GM18907 (cell line): ENCODE results near the gene PPP1R3E.
"Not testable (repeated sequence)": the region's sequence is repeated elsewhere in the genome, so short reads cannot be mapped to it uniquely, and the experiment has no call there.

ENCODE experiments used
- ATAC-seq: cut with Tn5 transposase; IDR thresholded peaks from one replicate; pipeline ENCODE4 v1.9.1; 2021; ENCODE audit warnings: mild to moderate bottlenecking, moderate library complexity; ENCODE audit not compliant: unreplicated experiment

PPP1R3E gene

DNA sequence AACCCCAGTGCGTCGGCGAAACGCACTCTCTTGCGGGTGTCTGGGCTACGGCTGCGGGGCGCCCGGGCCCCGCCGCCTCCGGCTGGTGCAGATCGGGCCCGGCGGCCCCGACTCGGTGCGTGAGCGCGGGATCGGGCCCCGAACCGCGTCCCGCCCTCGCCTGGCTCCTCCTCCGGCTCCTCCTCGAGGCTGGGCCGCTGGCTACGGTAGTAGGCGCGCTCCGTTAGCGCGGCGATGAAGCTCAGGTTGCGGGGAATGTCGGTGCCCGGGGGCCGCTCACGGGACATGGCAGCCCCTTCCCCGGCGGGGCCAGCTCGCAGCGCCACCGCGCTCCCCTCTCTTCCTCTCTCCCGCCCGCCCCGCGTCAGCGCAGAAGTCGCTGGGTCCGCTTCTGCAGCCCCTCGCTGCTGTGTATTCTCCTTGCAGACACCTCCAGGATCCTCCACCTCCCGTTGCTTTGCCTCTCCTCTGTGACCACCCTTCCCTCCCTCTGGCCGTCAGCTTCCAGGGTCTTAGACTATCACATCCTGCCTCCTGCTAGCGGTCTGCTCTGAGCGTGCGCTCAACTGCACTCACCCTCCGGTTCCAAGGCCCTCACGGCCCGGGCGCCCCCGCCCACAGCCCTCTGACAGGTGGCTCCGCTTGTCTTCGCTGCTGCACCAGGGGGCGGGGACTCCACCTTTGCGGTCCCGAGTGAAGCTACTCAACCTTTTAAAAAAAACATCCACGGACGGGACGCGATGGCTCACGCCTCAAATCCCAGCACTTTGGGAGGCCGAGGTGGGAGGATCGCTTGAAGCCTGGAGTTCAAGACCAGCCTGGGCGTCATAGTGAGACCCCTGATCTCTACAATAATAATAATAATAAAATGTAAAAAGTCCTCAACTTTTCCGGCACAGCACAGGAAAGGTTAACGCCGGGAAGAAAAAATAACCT, at the start of gene PPP1R3E:
TSS of gene PPP1R3E (minus strand) at position 570 of the 936 bp plus-strand sequence. CDS start at position 287, 283 bp downstream.
- peak; percentile 34 for ATAC-seq

DNA sequence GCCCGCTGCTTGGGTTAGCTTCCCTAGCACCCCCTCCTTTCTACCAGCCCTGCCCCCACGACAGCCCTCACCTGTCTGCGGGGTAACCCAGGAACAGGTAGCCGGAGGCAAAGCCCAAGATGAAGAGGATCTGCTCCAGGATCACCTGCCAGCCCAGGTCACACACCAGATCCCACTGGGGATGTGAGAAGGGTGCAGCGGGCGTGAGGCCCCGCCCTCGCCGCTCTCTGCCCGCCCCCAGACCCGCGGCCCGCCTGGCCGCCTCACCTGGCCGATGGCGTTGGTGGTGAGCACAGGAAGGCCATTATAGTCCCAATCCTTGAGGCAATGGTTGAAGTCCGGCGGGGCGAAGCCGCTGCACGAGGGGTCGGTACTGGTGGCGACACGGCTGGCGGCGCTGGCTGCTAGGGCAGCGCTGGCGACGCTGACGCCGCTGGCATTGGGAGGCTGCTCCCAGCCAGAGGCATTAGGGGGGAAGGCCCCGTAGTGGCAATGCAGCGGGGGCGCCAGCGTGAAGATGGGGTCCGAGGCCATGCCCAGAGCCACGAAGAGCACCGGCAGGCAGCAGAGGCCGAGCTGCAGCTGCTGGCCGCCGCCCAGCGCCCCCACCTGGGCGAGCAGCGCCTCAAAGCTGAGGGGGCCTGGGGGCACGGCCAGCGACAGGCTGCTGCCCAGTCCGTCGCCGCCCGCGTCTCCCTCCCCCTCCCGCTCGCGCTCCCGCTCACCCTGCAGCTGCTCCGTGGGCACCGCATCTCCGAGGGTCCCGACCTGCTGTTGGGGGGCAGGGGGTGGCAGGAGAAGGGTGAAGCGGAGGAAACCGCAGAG, 49.2 kb upstream of the PPP1R3E start:
- no peak for ATAC-seq

- no peak for ATAC-seq
These were observed 46.6 kb upstream of the PPP1R3E start for GRCh38 chr14:23349156-23349845.

- ATAC-seq = no peak
These were observed 45.6 kb upstream of the PPP1R3E start for GRCh38 chr14:23348297-23348655.

DNA sequence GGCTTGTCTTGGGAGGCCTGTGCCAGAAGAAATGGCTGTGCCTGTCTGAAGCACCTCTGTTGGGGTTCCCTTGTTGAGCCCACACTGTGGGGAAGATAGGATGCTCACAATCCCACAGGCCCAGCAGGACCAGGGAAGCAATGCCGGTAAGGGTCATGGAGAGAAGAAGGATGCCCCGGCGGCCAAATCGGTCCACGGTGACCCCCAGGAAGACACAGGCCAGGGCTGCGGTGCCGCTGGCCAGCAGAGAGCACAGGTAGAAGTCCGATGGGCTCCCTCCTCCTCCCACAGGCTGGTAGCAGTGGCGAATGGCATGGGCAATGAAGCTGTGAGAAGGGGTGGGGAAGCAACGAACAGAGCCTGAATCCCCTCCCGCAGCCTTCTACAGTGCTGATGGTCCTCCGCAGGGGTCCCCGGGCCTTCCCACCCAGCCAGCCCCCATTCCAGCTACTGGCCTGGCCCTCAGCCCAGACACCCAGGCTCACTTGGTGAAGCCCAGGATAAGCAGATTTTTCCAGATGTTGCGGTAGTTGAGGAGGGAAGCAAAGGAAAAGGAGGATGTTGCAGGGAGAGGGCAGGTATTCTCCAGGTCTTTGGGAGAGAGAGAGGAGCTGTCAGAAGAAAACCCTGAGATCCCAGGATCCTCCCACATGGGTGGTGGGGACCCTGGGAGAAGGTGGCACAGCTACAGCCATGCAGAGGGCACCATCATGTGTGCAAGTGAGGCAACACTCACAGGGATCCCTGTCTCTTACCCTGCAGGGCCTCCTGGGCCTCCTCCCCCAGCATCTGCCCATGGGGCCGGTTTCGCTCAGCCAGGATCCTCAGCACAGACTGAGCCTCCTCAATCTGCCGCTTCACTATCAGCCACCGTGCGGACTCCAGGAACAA, 45.0 kb upstream of the PPP1R3E start:
- no peak for ATAC-seq

GRCh38 chr14:23346693-23347405, 44.2 kb upstream of the PPP1R3E start:
- ATAC-seq = no peak

GRCh38 chr14:23345987-23346692, 43.5 kb upstream of the PPP1R3E start:
- no peak for ATAC-seq

- ATAC-seq = no peak
These were observed 41.8 kb upstream of the PPP1R3E start for GRCh38 chr14:23344481-23344880.

DNA sequence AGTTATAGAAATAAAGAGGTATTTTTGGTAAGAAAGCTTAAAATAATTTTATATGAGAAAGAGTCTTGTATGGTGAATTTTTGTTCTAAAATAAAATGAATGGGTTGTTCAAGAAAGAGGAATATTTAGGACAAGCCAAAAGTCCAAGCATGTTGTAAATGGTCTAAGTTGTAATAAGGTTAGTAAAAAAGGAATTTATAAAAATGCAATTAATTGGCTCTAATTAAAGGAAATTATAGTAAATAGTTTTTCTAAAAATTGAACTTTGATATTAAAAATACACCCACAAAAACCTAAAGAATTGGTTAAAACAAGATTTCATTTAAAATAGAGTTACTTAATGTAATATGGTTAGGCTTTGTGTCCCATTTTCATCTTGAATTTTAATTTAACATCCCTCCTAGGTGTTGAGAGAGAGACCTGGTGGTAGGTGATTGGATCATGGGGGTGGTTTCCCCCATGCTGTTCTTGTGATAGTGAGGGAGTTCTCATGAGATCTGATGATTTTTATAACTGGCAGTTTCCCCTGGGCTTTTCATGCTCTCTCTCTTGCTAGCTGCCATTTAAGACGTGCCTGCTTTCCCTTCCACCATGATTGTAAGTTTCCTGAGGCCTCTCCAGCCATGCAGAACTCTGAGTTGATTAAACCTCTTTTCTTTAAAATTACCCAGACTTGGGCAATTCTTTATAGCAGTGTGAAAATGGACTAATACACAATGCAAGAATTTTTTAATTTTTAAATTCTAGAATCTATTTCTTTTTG, 37.0 kb upstream of the PPP1R3E start:
- ATAC-seq = no peak

DNA sequence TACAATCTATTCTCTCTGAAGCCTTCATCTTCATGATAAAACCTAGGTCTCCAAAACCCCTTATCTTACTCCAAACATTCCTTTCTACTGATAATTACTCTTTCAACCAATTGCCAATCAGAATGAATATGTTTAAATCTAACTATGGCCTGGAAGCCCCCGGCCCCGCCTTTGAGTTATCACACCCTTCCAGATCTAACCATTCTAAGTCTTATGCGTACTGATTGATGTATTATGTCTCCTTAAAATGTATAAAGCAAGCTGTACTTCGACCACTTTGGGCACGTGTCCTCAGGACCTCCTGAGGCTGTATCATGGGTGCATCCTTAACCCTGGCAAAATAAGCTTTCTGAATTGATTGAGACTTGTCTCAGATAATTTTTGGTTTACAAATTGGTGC, 33.0 kb upstream of the PPP1R3E start:
- ATAC-seq = no peak

DNA sequence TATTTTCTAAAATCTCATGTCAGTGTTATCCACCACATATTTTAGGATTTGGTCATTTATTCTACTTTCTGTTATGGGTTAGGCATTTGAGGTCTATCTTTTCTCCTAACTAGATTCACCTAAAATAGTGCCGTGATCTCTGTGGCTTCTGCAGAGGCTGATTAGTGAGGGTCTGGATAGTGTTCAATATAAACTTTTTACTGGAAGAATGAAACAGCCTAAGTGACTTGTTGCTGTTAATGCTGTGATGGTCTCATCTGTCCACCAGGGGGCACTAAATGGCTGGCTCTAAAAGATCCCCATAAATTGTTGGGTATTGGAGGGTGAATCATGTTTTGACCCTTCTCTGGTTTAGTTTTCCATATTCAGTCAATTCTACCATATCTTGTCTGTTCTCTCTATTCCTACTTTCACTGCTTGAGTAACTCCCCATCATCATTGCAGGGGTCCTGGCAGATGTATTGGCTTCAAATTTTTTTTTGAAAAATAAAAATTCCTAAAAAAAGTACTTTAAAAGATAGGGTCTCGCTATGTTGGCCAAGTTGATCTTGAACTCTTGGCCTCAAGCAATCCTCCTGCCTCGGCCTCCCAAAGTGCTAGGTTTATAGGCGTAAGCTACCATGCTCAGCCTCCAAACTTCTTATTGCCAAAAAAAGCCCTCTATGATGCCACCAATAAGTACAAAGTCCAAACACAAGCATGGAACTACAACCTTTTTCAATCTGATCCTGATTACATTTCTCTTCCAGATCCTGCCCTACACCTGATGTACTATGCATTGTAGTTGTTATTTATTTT, 25.5 kb upstream of the PPP1R3E start:
- no peak for ATAC-seq

DNA sequence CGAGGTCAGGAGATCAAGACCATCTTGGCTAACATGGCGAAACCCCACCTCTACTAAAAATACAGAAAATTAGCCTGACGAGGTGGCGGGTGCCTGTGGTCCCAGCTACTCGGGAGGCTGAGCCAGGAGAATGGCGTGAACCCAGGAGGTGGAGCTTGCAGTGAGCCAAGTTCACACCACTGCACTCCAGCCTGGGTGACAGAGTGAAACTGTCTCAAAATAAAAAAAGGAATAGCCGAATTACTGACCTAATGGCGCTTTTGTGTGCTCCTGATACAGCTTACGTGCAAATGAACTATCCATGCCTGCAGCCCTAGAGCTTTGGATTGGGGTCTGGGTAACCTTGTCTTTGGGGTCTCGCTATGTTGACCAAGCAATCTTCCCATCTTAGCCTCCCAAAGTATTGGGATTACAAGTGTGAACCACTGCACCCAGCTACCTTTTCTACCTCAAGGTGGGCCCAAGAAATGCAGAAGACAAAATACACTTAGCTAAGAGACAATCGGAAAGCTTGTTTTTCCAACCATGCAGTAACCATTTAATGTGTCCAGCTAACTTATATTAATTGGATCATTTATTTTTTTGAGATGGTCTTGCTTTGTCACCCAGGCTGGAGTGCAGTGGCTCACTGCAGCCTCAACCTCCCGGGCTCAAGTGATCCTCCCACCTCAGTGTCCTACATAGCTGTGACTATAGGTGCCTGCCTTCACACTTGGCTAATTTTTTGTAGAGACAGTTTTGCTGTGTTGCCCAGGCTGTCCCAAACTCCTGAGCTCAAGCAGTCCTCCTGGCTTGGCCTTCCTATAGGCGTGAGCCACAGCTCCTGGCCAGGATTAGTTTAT, 24.1 kb upstream of the PPP1R3E start:
- no peak for ATAC-seq

GRCh38 chr14:23325746-23326145, 23.1 kb upstream of the PPP1R3E start:
- not testable (repeated sequence) for ATAC-seq

GRCh38 chr14:23324993-23325392, 22.3 kb upstream of the PPP1R3E start:
- ATAC-seq = no peak

DNA sequence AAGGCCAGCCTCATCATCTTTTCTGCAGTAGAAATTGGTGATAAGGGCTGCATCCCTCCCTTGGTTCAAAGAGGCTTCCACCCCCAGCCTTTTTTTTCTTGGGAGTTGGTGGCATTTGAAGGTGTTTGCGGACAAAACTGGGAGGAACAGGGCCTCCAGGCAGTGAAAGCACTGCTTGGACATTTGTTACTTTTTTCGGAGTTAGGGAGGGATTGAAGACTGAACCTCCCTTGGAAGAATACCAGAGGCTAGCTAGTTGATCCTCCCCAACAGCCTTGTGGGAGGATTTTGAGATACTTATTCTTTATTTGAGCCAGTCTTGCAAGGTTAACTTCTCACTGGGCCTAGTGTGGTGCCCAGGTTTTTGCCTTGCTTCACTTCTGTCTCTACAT, 21.8 kb upstream of the PPP1R3E start:
- no peak for ATAC-seq

- ATAC-seq = no peak
These were observed 21.3 kb upstream of the PPP1R3E start for GRCh38 chr14:23323838-23324454.
